ENCODE data around the gene PLEK.
A peak's percentile ranks its signal among the peaks of the same experiment; 100 is the strongest.
"Not testable (repeated sequence)": the region's sequence is repeated elsewhere in the genome, so short reads cannot be mapped to it uniquely, and the experiment has no call there.

PLEK gene

DNA sequence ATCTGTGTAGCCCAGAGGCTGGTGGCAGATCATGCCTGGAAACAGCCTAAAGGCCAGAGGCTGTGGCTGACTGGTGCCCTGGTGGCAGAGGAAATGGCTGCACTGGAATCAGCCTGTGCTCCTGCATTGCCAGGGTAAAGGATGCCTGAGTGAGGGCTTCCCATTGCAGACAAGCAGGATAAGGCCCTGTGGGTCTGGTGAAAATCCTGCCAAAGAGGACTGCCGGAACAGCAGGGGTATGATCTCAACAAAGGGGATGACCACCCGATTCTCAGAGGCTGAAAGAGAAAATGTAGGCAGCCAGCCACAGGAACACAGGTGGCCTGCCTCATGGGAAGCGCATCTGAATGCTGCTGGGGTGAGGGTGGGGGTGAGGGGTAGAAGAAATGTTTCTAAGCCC is 53.8 kb downstream of the PLEK start:
- no peak for DNase-seq

DNA sequence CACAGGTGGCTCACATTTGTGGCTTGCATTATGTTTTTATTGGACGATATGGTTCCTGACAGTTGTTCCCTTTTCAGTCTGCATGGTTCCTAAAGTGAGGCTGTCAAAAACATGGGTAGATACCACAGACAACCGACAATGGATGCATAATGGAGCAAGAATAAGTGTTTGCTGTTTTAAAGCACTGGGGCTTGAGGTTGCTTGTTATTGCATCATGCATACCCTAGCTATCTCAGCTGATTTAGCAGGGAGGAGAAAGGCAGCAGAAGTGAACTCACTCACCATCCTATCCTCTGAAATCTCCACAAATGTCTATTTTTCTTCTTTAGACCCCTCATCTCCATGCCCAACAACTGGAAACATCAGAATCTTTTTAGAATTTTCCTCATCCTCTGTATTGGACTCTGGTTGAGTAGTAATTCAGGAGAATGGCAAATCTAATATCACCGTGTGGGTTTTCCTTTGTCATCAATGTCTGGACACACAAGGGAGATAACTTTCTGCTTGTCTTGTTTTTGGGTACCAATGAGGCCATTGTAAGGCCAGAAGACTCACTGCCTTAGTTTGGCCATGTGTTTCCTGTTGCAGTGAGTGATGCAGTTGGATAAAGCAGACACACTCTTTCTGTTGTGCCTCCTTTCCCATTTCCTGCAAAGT is 55.3 kb downstream of the PLEK start:
- DNase-seq = no peak

DNA sequence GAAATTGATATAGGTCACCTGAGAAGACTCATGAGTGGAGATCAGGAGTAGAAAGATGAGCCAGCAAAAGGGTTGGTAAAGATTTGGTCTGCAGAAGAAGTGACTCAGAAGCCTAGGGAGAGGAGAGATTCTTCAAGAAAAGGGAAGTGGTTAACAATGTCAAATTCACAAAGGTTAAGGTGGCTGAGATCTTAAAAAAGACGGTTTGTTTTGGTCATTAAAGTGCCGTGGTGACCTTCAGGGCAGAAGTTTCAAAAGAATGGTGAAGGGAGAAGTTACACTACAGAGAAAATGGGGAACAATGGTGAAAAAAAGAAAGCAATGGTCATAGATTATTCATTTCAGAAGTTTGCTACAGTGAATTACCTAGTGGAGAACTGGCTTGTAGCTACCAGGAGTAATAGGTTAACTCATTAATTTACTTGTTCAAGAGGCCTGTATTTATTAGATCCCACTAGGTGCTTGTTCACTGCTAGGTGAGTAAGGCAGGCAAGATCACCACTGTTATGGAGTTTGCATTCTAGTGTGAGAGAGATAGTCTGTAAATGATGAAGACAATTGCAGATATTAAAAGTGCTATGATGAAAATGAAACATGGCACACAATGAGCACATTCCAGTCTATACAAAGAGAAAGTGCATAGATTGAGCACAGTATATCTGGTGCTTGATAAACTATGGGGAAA is 59.0 kb downstream of the PLEK start:
- DNase-seq = no peak

GRCh38 chr2:68425503-68425902 is 60.4 kb downstream of the PLEK start:
- DNase-seq = no peak

- no peak for DNase-seq
Observed at GRCh38 chr2:68426446-68426845, 61.4 kb downstream of the PLEK start.

DNA sequence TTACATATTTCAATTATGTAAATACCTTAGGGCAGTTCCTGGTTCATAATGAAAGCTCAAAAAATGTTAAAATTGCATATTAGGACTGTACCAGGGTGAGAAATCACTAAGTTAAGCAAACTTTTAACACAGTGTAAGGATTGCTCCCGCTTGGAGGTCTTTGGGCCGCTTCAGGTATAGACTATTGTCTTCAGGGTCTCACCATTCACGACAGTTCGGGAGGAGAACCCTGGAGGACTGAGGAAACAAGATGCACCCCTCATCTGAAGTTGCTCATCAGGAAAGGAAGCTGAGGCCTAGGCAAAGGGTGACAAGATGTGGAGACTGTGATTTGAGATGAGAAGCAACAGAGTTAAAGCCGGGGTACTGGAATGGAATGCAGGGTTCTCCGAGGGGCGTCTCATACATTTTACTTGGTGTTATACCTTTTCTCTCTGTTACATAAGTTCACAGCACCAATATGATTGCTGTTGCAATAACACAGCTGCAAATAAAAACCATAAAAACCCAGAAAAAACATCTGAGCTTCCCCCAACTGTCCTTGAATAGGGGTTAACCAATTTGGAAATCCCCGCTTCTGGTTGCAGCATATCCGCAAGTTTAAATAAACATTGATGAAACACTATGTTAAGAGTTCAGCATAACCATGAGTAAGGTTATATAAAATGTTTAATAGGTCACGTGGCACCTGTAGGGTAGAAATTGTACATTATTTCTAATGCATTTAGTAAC is 61.9 kb downstream of the PLEK start:
- DNase-seq = no peak

DNA sequence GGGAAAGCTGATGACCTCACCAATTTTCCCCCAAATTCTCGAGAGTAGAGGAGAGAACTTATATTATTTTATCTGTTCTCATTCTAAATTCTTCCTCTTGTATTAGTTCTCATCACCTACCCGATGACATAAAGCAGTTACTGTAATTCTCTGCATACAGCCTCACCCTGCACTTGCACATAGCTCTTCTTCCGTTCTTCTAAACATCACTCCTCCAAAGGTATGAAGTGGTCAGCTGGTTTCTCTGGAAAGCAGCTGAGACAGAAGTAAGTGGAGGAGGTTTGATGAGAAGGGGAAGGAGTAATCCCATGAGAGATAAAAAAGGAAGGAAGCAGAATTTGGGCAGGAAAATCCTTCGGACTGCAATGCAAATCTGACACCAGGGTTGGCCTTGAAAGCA is 63.0 kb downstream of the PLEK start:
- DNase-seq = no peak

DNA sequence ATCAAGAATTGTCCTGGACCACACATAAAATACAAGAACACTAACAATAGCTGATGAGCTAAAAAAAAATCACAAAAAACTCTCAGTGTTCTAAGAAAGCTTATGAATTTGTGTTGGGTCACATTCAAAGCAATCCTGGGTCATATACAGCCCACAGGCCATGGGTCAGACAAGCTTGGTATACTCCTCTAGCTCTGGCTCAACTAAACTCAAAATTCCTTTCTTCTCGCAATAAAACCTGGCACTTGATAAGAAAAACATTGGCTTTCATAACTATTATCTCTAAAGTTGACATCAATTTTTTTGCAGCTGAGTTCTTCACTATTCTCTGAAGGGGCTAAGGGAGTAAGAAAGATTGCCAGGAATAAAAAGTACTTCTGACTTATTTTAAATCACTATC is 63.7 kb downstream of the PLEK start:
- DNase-seq = no peak

GRCh38 chr2:68429311-68429826 is 64.3 kb downstream of the PLEK start:
- DNase-seq = no peak

DNA sequence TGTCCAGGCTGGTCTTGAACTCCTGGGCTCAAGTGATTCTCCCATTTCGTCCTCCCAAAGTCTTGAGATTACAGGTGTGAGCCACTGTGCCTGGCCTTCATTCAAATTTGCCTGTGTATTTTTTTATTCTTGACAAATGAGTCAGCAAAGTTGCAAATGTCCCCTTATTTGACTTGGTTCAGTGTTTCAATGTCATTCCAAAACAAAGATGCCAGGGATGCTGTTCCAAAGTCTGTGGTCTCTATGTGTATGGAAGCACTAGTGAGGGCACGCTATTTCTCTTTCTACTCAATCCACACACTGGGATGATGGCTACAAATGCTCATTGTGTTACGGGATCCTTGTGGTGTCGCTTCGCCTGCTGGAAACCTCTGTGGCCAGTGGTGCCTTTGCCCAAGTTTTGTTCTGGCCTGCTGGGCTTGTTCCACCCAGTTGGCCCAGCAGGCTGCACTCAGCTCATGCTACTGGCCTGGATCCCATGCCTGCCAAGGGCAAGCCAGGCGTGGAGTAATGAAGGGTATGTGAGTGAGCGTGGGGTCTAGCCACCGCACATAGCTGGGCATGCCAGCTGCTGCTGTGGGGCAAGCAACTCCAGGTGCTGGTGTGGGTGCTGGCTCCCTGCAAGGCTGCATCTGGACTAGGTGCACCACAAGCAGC is 66.4 kb downstream of the PLEK start:
- DNase-seq = no peak

- DNase-seq = no peak
Observed at GRCh38 chr2:68432696-68433658, 67.9 kb downstream of the PLEK start.

DNA sequence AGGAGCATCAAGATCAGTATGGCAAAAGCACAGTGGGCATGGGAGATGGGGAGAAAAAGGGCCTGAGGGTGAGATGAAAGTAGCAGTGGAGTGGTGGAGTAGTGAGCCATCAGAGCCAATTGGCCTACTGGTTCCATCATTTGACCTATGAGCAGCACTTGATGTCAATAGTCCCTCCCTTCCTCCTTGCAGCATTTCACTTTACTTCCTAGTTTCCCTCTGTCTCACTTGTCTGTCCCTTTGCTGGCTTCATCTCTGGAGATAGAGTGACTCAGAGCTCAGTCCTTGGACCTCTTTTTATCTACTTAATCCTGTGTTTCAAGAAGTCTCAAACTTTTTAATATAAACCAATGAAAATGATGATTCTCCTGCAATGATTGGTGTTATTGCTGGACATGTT is 69.9 kb downstream of the PLEK start:
- DNase-seq = no peak

DNA sequence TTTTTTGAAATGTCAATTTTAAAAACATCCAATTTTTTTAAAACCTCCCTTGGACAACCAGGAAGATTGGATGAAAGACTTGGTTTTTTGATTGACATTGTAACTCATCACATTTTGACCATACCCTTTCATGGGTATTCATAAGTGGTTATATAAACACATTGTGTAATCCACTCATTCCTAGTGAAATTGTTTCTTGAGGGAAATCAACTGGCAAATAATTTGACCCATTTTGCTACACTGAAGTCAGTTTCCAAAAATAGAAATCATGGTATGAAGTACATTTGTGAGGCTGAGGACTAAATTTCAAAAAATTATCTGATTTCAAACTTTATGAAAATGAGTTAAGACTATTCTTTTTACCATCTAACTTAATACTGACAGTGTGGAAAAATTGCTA is 70.5 kb downstream of the PLEK start:
- no peak for DNase-seq

- no peak for DNase-seq
Observed at GRCh38 chr2:68436270-68436669, 71.2 kb downstream of the PLEK start.

- DNase-seq = no peak
Observed at GRCh38 chr2:68438455-68439303, 73.6 kb downstream of the PLEK start.

DNA sequence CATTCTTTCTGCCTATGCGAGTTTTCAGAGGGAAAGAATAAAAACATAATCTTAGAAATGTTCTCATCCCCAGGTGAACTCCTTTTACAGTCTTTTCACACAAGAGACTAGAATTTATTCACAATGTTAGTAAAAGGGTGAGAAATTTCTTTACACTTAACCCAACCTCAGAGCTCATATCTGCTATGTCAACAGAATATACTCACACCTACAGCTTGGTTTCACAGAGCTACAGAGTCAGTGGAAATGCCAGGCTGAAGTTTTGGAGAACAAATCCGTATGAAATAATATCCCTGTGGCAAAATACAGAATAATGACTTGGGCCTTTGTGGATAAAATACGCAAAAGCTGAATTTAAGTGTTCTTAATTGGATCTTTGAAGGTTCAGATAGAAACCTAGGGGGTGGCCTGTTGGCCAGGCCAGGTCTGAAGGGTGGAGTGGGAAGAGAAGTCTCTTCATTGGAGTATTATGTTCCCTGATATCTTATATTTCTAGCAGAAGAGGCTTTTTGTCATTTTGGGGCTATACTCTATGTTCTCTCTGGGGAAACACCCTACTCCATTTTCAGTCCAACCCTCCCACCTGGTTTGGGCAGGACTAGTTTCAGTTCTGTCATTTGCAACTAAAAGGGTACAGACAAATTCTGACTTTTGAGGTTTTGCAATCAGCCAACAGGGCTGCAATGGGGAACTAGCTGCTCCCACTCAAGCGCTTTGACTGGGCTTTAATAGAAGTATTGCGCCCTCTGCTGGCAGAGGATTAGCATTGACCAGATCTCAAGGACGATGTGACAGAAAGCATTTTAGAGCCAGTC is 76.3 kb downstream of the PLEK start:
- DNase-seq = peak; percentile 80

DNA sequence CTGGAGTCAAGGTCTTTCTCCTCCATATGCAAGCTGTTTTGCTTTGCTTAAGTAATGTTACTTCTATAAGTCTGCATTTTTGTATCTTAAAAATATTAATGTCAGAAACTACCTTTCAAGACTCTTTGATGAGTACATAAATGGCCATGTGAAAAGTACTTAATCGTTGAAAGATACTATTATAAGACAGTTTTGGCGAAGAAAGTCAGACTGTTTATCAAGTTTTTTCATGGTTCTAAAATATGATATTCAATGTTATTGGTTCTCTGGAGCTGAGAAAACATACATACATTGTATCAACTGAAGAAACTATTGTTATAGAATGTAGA is 76.9 kb downstream of the PLEK start:
- DNase-seq = no peak

- not testable (repeated sequence) for DNase-seq
Observed at GRCh38 chr2:68446425-68446824, 81.3 kb downstream of the PLEK start.
